Measurements from ENCODE around the gene ATXN1.

ATXN1 gene

GRCh38 chr6:16253399-16254144, 507.7 kb downstream of the ATXN1 start:
- H3K27me3 ChIP-seq (ENCODE audit: control insufficient read depth, insufficient read depth, low read length): no peaks in the 10 kb centered on the region
- H3K4me2 ChIP-seq (ENCODE audit: low read length): no peak overlapping the region
- no peak overlapping the region for H3K27ac ChIP-seq
- no peak for TF ChIP-seq CTCF (IDR thresholded peaks at IDR 0.05)
- H3K36me3 ChIP-seq (ENCODE audit: control insufficient read depth, insufficient read depth, low read length): no peaks in the 10 kb centered on the region
- no peaks in the 10 kb centered on the region for H3K4me1 ChIP-seq
- no peak overlapping the region for H2AFZ ChIP-seq
- no peak overlapping the region for H3K4me3 ChIP-seq (ENCODE audit: low read depth, low read length)
- H3K9me3 ChIP-seq (ENCODE audit: control insufficient read depth, low read length): no peaks in the 10 kb centered on the region
- peaks cover 2% of the 10 kb centered on the region for H3K79me2 ChIP-seq
- H3K9ac ChIP-seq: no peak overlapping the region

DNA sequence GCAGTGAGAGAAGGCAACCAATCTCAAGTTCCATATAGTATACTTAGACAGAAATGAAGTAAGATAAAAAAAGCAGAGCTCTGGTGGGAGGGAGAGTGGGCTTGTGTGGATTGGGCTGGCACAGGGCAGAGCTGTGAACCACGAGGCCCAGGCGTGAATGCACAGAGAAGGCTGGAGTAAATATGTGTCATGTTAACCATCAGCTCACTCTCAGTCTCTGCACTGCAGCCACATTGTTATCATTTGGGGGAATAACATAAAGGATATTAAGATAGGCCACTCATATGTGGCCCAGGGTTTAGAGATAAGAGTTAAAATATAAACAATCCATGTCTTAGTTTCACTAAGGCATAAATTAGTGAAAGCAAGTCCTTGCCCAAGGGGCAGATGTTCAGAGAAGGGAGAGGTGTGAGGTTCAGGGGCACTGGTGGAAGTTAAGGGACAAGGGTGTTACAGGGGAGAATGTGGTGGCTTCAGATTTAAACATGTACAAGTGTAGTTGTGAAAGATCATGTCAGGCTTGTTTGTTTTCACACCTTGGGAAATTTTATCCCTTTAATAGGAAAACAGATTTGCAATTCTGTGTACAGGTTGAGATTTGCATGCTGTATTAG, 508.5 kb downstream of the ATXN1 start:
- H3K36me3 ChIP-seq (ENCODE audit: control insufficient read depth, insufficient read depth, low read length): no peaks in the 10 kb centered on the region

GRCh38 chr6:16251706-16252105, 509.6 kb downstream of the ATXN1 start:
- Histone ChIP-seq H3K27me3 (ENCODE audit: control insufficient read depth, insufficient read depth, low read length) (no peaks in the 10 kb centered on the region), H3K9ac (no peak overlapping the region), H3K4me1 (no peaks in the 10 kb centered on the region), H3K4me2 (ENCODE audit: low read length) (no peak overlapping the region), H3K27ac (no peak overlapping the region), H3K4me3 (ENCODE audit: low read depth, low read length) (no peak overlapping the region), H3K79me2 (peaks cover 2% of the 10 kb centered on the region), H2AFZ (no peak overlapping the region), H3K36me3 (ENCODE audit: control insufficient read depth, insufficient read depth, low read length) (no peaks in the 10 kb centered on the region), H3K9me3 (ENCODE audit: control insufficient read depth, low read length) (no peaks in the 10 kb centered on the region)
- TF ChIP-seq CTCF (IDR thresholded peaks at IDR 0.05): no peak

More for the DNA sequence above, 508.5 kb downstream of the ATXN1 start:
- H3K9ac ChIP-seq: no peak overlapping the region
- no peak overlapping the region for H3K4me2 ChIP-seq (ENCODE audit: low read length)
- no peak for TF ChIP-seq CTCF (IDR thresholded peaks at IDR 0.05)
- H2AFZ ChIP-seq: no peak overlapping the region
- H3K4me3 ChIP-seq (ENCODE audit: low read depth, low read length): no peak overlapping the region
- no peak overlapping the region for H3K27ac ChIP-seq
- H3K9me3 ChIP-seq (ENCODE audit: control insufficient read depth, low read length): no peaks in the 10 kb centered on the region
- peaks cover 2% of the 10 kb centered on the region for H3K79me2 ChIP-seq
- H3K27me3 ChIP-seq (ENCODE audit: control insufficient read depth, insufficient read depth, low read length): no peaks in the 10 kb centered on the region
- H3K4me1 ChIP-seq: no peaks in the 10 kb centered on the region

DNA sequence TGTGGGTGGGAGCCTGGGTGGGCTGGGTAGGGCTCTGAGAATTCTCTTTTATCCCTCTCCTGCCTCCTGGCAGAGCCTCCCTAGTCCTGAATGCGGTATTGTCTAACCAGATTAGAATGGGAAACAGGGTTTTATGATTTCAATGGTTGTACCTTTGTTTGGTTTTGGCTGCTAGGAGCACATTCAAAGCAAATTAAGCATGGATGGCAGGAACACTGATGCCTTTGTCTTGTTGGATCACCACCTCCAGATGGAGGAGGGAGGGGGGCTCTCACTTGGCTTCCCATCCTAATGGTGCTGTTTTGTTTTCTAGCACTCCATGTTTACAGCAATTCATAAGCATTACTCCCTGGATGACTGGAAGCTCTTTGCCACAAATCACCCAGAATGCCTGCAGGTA, 511.3 kb downstream of the ATXN1 start:
- TF ChIP-seq CTCF (IDR thresholded peaks at IDR 0.05): no peak
- Histone ChIP-seq H3K27ac (no peak overlapping the region), H3K9ac (no peak overlapping the region), H3K4me3 (ENCODE audit: low read depth, low read length) (no peak overlapping the region), H2AFZ (no peak overlapping the region), H3K79me2 (peaks cover 2% of the 10 kb centered on the region), H3K4me2 (ENCODE audit: low read length) (no peak overlapping the region), H3K4me1 (no peaks in the 10 kb centered on the region), H3K27me3 (ENCODE audit: control insufficient read depth, insufficient read depth, low read length) (no peaks in the 10 kb centered on the region), H3K9me3 (ENCODE audit: control insufficient read depth, low read length) (no peaks in the 10 kb centered on the region), H3K36me3 (ENCODE audit: control insufficient read depth, insufficient read depth, low read length) (no peaks in the 10 kb centered on the region)
